ENCODE results near the gene METTL27. TPM values are rescaled to one million over a fixed set of nuclear protein-coding genes. Genes with fewer than 3 reads are reported as not detected.

METTL27 gene
- total RNA-seq, 1 donor from 2014 or later: 1.8 TPM

DNA sequence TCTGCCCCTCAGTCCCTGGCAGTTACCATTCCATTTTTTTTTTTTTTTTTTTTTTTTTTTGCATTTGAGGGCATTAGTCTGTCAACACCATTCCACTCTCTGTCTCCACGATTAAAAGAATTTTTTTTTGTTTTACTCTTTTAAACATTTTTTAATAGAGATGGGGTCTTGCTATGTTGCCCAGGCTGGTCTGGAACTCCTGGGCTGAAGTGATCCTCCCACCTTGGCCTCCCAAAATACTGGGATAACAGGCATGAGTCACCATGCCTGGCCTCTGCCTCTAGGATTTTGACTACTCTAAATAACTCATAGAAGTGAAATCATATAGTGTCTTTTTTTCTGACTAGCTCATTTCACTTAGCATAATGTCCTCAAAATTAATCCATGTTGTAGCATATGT, 55.7 kb downstream of the METTL27 start:
- Mint-ChIP-seq H3K27ac (no peak overlapping the region), H3K4me3 (no peak overlapping the region), H3K36me3 (ENCODE audit: low read depth) (no peaks in the 10 kb centered on the region), H3K4me1 (ENCODE audit: low read depth) (no peaks in the 10 kb centered on the region), H3K27me3 (ENCODE audit: insufficient read depth) (no peaks in the 10 kb centered on the region), H3K9me3 (no peaks in the 10 kb centered on the region)
- intact Hi-C loops (cut with micrococcal nuclease): no loop called here
- DNase-seq (ENCODE audit: low spot score): no peak

Other genes starting within 250 kb of the METTL27 start
- gene MLXIPL, start 218.0 kb downstream of the METTL27 start, total RNA-seq: not detected in 2 replicates
- 0.18 and 0.34 TPM in 2 replicates for gene VPS37D, start 174.7 kb downstream of the METTL27 start, total RNA-seq
- 11.2 and 11.6 TPM in 2 replicates for gene DNAJC30, start 159.1 kb downstream of the METTL27 start, total RNA-seq
- 128 and 138 TPM in 2 replicates for gene BUD23, start 158.9 kb downstream of the METTL27 start, total RNA-seq
- 24.9 and 26.7 TPM in 2 replicates for gene STX1A, start 122.8 kb downstream of the METTL27 start, total RNA-seq
- gene ABHD11, start 103.7 kb downstream of the METTL27 start, total RNA-seq: 18.9 and 24.3 TPM in 2 replicates
- not detected in 2 replicates for gene CLDN3, start 72.2 kb downstream of the METTL27 start, total RNA-seq
- not detected in 2 replicates for gene CLDN4, start 11.5 kb downstream of the METTL27 start, total RNA-seq
- not detected in 2 replicates for gene TMEM270, start 18.6 kb upstream of the METTL27 start, total RNA-seq
- gene ELN, start 185.7 kb upstream of the METTL27 start, total RNA-seq: not detected in 2 replicates
- gene LIMK1, start 241.3 kb upstream of the METTL27 start, total RNA-seq: 24.3 and 25.2 TPM in 2 replicates